Stimulated activated CD8-positive, alpha-beta memory T cell treated with anti-CD3 and anti-CD28 coated beads, Interleukin-4, amount 100 ng/mL, for 48 hours (primary cell): Measurements from ENCODE around the gene KIF5B.
"Not testable (repeated sequence)": the region's sequence is repeated elsewhere in the genome, so short reads cannot be mapped to it uniquely, and the experiment has no call there.

ENCODE experiments used
- DNase-seq: peaks from one replicate; pipeline ENCODE4 v3.0.0-alpha.2; 2020

The KIF5B gene

DNA sequence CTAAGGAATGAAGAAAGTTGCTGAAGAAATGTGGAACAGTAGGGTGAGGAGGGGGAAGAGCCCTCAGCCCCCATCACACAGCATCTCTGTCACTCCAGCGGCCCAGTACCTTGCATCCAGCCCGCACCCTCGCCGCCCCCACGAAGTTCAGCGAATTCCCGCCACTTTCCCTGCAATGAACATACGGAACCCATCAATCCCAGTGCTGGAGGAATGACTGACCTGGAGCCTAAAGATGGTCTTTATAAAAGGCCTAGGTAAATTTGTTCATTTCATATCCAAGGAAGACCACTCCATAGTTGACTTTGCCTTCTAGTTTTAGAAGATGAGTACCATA is 779 bp upstream of the KIF5B start:
- DNase-seq, result no peak

GRCh38 chr10:32055478-32056135 is 618 bp downstream of the KIF5B start:
- DNase-seq, result peak; percentile 67

GRCh38 chr10:32054094-32054493 is 2.1 kb downstream of the KIF5B start:
- no peak for DNase-seq

DNA sequence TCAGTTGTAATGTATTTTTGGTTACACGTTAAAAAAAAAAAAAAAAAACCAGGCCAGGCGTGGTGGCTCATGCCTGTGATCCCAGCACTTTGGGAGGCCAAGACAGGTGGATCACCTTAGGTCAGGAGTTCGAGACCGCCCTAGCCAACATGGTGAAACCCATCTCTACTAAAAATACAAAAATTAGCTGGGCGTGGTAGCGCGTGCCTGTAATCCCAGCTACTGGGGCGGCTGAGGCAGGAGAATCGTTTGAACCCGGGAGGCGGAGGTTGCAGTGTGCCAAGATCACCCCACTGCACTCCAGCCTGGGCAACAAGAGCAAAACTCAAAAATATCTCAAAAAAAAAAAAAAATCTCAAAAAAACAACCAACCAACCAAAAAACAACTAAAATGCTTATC is 2.8 kb downstream of the KIF5B start:
- not testable (repeated sequence) for DNase-seq

GRCh38 chr10:32051926-32052325 is 4.3 kb downstream of the KIF5B start:
- DNase-seq, result no peak

DNA sequence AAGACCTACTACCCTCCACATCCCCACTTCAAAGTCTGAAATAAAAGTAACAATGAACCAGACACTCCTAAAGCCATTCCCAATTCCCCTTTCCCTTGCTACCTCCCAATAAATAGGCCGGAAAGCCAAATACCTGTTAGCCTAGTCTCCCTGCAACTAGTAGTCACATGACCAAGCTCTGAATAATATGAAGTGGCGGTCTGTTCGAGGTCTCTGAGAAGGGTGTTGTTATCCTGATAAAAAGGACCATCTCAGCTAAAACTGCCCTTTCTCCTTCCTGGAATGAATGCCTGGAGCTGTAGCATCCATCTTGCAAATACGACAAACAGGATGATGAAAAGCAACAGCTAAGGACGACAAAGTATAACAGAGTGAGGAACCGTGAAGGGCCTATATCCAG is 6.0 kb downstream of the KIF5B start:
- DNase-seq, result no peak

- DNase-seq, result no peak
Measured at GRCh38 chr10:32049113-32049512, 7.1 kb downstream of the KIF5B start.

DNA sequence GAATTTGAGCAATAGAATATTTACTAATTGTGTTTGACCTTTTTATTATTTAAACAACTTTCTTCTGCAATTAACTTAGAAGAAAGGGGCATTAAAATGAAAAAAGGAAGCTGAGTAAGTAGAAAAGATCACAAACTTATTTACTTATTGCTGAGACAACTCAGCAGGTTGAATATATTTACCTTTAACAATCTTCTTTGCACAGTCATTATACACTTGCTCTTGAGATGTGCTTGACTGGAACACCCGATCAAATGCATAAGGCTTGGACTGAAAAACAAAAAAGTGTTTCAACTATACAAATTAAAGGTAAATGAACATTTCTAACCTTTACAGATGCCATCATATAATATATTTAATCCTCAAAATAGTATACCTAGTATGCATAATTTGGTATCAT is 7.9 kb downstream of the KIF5B start:
- DNase-seq, result no peak

DNA sequence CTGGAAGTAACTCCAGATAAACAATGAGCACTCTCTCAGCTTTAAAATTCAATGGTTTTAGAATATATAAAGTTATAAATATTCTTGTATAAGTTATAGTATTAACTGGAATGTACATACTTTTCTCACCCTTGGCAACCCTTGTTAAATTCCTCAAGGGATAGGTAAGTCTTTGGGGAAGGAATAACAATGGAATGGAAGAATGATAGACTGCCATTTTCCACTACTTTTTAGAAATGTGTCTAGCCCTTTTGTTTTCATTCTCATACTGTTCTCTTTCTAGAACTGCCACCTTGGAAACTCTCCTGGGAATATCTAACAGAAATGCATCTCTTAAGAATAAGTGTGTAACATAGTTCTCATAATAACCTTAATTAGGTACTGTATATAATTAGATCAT is 8.3 kb downstream of the KIF5B start:
- no peak for DNase-seq

DNA sequence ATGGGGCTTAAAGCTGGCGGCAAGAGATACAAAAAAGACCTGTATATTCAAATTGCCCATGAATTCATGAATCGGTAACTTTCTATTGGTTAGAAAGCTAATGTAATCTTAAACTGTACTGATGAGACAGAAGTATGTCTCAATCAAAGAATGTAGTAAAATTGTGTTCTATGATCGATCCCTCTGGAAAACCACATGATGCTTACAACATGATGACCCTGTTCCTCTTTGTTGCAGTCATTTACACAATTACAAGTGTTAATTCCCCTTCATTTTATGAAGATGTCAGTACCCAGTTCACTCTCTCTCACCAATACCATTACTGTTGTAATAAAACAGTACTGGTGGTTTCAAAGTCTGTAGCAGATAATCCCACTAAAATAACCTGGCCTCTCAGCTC is 10.1 kb downstream of the KIF5B start:
- DNase-seq, result no peak

DNA sequence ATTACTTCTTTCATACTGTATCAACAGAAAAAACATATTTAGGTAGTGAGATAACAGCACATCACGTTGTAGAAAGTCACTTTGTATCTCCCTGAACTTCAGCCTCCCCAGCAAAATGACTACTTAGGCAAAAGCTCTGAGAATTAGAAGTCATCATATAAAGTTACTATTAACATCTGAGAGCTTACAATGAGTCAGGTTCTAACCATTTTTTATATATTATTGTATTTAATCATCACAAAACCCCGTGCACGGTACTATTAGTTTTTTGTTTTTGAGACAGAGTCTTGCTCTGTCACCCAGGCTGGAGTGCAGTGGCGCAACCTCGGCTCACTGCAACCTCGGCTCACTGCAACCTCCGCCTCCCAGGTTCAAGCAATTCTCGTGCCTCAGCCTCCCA is 13.5 kb downstream of the KIF5B start:
- DNase-seq, result not testable (repeated sequence)

GRCh38 chr10:32041290-32042028 is 14.8 kb downstream of the KIF5B start:
- no peak for DNase-seq

GRCh38 chr10:32039734-32040133 is 16.5 kb downstream of the KIF5B start:
- no peak for DNase-seq

- no peak for DNase-seq
Measured at GRCh38 chr10:32038777-32039176, 17.4 kb downstream of the KIF5B start.

GRCh38 chr10:32036922-32037321 is 19.3 kb downstream of the KIF5B start:
- DNase-seq, result no peak

GRCh38 chr10:32035038-32035437 is 21.2 kb downstream of the KIF5B start:
- no peak for DNase-seq

- no peak for DNase-seq
Measured at GRCh38 chr10:32033171-32033570, 23.1 kb downstream of the KIF5B start.

GRCh38 chr10:32031920-32032319 is 24.3 kb downstream of the KIF5B start:
- DNase-seq, result no peak

DNA sequence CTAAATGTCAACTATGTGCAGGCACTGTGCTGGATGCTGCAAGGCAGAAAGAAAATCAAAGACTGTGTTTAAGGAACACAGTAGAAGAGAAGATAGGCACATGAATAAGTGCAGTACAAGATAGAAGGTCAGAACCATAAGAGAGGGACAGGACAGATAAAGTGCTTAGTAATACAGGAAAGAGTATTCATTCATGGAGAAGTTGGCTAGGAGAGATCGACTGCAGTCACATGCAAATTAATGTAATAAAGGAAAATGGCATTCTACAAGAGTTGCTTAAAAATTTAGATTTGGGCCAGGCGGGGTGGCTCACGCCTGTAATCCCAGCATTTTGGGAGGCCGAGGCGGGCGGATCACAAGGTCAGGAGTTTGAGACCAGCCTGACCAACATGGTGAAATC is 24.8 kb downstream of the KIF5B start:
- no peak for DNase-seq

- no peak for DNase-seq
Measured at GRCh38 chr10:32028710-32029109, 27.5 kb downstream of the KIF5B start.

DNA sequence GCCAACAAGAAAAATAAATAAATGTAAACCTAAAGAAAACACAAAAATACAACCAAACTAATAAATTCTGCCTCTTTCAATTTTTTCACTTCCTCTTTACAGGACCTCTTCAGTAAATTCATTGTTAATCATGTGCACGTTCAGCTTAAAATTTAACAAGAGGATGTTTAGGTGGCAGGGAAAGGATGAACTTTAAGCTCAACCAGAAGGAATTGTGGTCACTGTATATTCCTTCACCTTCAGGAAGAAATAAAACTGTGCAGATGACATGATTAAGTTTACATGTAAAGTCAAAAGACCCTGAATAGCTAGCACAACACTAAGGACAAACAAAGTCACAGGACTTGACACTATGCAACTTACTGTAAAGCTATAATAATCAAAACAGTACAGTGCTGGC is 33.0 kb downstream of the KIF5B start:
- DNase-seq, result no peak

- no peak for DNase-seq
Measured at GRCh38 chr10:32017044-32017443, 39.2 kb downstream of the KIF5B start.

DNA sequence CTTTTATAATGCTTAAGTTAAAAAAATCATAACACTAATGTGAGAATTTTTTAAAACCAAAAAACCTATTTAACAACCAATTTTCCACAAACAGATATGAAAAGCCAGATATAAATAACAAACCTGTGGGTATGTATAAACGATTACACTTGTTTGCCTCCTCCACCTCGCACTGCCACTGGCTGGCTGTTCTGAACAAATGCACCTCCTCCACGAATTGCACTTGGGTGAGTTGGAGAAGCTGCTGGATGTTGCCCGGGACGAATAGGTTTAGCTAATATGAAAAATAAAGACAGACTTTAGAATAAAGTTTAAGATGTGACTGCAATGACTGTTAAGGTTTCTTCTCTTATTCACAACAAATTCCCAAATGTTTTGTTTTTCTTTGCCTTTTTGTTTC is 40.8 kb downstream of the KIF5B start:
- DNase-seq, result no peak

- no peak for DNase-seq
Measured at GRCh38 chr10:32007026-32007425, 49.2 kb downstream of the KIF5B start.

DNA sequence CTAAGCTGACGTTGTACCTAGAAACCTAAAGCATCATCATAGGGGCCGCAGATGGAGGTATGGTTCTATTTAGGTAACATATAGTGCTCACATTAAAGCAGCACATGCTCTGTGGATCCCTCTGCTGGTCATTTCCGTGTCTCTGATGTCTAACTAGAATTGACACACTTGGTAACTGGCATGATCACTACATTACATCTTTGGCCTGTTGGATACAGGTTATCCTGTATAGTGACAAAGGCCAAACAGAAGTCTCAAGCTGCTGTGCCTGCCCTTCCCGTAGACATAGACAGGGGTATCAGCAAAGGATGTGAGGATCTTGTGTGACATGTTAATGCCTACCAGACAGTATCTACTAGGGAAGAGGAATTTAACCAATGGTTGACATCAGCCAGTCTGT is 51.2 kb downstream of the KIF5B start:
- no peak for DNase-seq
